Activated T-helper 1 cell treated with anti-CD3 and anti-CD28 coated beads, Interleukin-12 subunit alpha, Interleukin-12 subunit beta, Interleukin-2, Interleukin-4 antibody, amounts not matched to agents 30 ng/mL and 10 ng/mL and 1 ng/mL, durations not matched to agents 14 hours and 24 hours and 36 hours (primary cell): ENCODE data around the gene HNRNPL. TPM values are rescaled to one million over a fixed set of nuclear protein-coding genes. Genes with fewer than 3 reads are reported as not detected.
"Not testable (repeated sequence)": the region's sequence is repeated elsewhere in the genome, so short reads cannot be mapped to it uniquely, and the experiment has no call there.

Experiments
- DNase-seq: peaks from one replicate; pipeline ENCODE4 v3.0.0; 2021; ENCODE audit warnings: low spot score
- H3K27ac Mint-ChIP-seq: one replicate; pipeline ENCODE4 v1.8.0; 2021; ENCODE audit warnings: mild to moderate bottlenecking, mixed read lengths
- H3K27me3 Mint-ChIP-seq: one replicate; pipeline ENCODE4 v1.8.0; 2022; ENCODE audit warnings: mild to moderate bottlenecking, moderate library complexity, mixed read lengths; ENCODE audit not compliant: insufficient read depth
- H3K36me3 Mint-ChIP-seq: one replicate; pipeline ENCODE4 v1.8.0; 2021; ENCODE audit warnings: low read depth, mixed read lengths
- H3K4me1 Mint-ChIP-seq: one replicate; pipeline ENCODE4 v1.8.0; 2021; ENCODE audit warnings: low read depth, mixed read lengths
- H3K4me3 Mint-ChIP-seq: one replicate; pipeline ENCODE4 v1.8.0; 2021; ENCODE audit warnings: mild to moderate bottlenecking, moderate library complexity, mixed read lengths
- H3K9me3 Mint-ChIP-seq: one replicate; pipeline ENCODE4 v1.8.0; 2021; ENCODE audit warnings: mixed read lengths
- intact Hi-C: fragments of 100-400 bp; cut with micrococcal nuclease; formaldehyde crosslinking; loops from one replicate; pipeline ENCODE4 v1.15.1; 2024
- total RNA-seq: library from RNA; stranded (reverse); gene quantifications from 2 replicates; pipeline ENCODE4 v1.2.3, GENCODE V29; 2022

Gene HNRNPL
- total RNA-seq, 1 donor from 2014 or later = 659 TPM

DNA sequence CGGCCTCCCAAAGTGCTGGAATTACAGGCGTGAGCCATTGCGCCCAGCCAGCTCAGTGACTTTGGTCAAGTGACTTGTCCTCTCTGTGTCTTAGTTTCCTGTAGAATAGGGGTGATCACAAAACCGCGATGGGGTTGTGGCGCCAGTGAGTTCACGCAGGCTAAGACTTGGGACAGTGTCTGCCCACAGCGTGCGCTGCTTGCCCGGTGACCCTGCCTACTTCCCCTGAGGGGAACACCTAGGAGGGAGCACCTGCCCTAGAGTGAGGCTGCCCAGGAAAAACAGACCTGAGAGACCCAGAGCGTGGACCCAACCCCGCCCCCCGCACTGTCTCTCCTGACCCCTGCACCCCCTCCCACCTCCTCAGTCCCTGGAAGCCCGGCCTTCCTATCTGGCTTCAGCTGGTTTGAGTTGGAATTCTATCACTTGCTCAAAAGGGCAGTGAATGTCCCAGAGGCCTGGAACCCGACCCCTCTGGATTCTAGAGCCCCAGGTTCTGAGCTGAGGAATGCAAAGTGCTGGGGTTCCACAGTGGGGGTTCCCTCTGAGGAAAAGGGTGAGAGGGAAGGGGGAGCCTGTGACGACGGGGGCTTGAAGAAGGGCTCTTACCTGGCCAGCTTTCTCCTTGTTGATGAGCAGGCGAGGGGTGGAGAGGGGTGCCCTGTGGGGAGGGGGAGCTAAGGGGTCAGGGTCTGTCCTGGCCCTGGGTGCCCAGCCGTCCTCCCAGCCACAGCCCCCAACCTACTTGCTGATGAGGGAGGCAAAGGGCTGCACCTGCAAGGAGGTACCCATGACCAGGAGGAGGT is 30.5 kb upstream of the HNRNPL start:
- intact Hi-C loops = no loop called here
- Mint-ChIP-seq H3K4me3 (no peak overlapping the region), H3K27ac (no peak overlapping the region), H3K27me3 (no peaks in the 10 kb centered on the region), H3K36me3 (peaks cover 10% of the 10 kb centered on the region), H3K9me3 (no peaks in the 10 kb centered on the region), H3K4me1 (peaks cover 33% of the 10 kb centered on the region)
- DNase-seq = no peak

DNA sequence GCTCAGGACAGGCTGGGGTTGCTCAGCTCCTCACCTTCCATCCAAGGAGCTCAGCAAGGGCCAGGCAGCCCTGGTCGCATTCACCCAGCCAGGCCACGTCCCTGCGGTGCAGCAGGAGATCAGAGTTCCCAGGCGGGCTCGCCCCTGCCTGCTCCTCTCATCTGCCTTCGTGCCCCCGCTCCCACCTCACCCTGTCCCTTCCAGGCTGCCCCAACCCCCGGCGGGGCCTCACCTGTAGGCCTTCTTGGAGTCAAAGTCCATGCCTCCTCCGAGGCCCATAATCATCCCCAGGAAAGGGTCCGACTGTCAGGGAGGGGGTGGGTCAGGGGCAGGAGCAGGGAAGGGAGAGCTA is 29.6 kb upstream of the HNRNPL start:
- no peak overlapping the region for H3K4me3 Mint-ChIP-seq
- H3K4me1 Mint-ChIP-seq = peaks cover 33% of the 10 kb centered on the region
- H3K27ac Mint-ChIP-seq = no peak overlapping the region
- intact Hi-C loops = no loop called here
- H3K27me3 Mint-ChIP-seq = no peaks in the 10 kb centered on the region
- peaks cover 12% of the 10 kb centered on the region for H3K36me3 Mint-ChIP-seq
- H3K9me3 Mint-ChIP-seq = no peaks in the 10 kb centered on the region
- DNase-seq = no peak

DNA sequence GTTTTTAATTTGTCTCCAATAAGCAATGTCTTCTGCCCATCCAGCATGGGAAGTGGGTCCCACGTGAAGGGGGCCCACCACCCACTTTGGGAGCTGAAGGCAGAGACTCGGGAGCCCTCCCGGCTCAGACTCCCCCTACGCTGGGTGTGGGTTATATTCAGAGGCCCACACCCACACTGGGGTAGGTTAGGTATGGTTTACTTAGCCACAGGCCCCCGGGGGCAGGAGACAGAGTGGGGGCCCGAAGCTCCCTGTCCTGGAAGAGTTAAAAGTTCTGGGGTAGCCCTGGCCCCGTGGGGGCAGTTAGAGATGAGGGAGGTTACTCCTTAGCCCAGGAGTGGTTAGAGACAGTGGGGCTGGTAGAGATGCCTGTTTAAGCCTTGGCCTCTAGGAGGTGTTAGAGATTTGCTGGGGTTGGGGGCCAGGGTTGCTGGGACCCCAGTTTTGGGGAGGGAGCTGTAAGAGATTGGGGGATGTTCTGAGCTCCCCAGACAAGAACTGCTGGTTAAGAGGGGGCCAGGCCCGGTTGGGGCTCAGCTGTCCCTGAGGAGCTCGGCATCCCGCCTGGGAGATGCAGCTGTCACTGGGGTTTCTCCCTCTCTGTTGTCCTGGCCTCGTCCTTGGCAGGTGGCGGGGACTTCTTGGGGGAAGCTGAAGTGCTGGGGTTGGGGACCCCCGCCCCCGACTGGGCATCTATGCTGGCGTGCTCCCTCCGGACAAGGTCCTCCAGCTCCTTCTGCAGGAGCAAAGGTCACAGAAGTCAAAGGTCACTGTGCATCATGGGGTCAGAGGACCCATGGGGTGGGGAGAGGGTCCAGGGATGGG is 29.0 kb upstream of the HNRNPL start:
- no peak for DNase-seq
- Mint-ChIP-seq H3K27me3 (no peaks in the 10 kb centered on the region), H3K36me3 (peaks cover 12% of the 10 kb centered on the region), H3K9me3 (no peaks in the 10 kb centered on the region), H3K27ac (peak overlapping the region; percentile 96), H3K4me3 (peak overlapping the region; percentile 95), H3K4me1 (peaks cover 33% of the 10 kb centered on the region)
- intact Hi-C loops = loop anchor here (1.0 kb wide), 3 partner anchors 9 to 52 kb away; partner anchors contain the start of genes MRPS12, NFKBIB, SARS2 and SIRT2

DNA sequence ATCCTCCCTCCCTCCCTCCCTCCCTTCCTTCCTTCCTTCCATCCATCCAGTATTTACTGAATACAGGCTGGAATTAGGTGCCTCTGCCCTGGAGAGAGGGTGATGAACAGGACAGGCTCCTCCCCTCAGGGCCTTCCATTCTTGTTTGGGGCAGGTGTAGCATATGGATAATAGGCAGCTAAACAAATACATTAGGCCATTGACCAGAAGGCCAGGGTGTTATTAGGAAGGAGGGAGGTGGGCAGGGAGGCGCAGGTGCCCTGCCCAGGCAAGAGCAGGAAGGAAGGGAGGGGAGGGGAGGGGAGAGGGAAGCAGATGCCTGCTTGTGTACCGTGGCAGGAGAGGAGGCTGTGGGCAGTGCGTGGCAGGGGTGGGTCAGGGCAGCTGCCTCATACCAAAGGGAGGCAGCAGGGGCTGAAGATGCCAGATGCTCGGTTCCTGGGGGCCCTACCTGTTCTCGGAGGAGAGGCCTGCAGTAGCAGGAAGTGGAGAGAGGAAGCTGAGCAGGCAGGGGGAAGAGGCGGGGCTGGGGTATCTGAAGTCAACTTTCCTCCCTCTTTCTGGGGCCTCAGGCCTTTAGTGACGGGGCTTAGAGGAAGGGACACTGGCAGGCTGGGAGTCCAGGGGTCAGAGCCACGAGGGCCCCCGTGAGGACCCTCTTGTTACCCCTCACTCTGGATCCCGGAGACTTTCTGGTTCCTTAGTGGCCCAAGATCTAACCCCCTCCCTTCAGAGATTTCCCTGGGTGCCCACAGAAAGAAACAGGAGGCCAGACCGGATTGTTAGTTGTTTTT is 28.2 kb upstream of the HNRNPL start, which contains the start of gene RINL:
Gene RINL (minus strand): TSS at position 495 of the 794 bp plus-strand sequence. CDS start 1,533 bp downstream, outside the sequence.
- H3K9me3 Mint-ChIP-seq = no peaks in the 10 kb centered on the region
- peak; percentile 58 for DNase-seq
- peak within 1 kb of the TSS; percentile 96 for H3K27ac Mint-ChIP-seq
- peaks cover 9% of the 10 kb centered on the region for H3K36me3 Mint-ChIP-seq
- H3K4me3 Mint-ChIP-seq = peak within 1 kb of the TSS; percentile 95
- peaks cover 32% of the 10 kb centered on the region for H3K4me1 Mint-ChIP-seq
- intact Hi-C loops = loop anchor here (1.0 kb wide), 3 partner anchors 9 to 52 kb away; partner anchors contain the start of genes MRPS12, NFKBIB, SARS2 and SIRT2
- no peaks in the 10 kb centered on the region for H3K27me3 Mint-ChIP-seq

DNA sequence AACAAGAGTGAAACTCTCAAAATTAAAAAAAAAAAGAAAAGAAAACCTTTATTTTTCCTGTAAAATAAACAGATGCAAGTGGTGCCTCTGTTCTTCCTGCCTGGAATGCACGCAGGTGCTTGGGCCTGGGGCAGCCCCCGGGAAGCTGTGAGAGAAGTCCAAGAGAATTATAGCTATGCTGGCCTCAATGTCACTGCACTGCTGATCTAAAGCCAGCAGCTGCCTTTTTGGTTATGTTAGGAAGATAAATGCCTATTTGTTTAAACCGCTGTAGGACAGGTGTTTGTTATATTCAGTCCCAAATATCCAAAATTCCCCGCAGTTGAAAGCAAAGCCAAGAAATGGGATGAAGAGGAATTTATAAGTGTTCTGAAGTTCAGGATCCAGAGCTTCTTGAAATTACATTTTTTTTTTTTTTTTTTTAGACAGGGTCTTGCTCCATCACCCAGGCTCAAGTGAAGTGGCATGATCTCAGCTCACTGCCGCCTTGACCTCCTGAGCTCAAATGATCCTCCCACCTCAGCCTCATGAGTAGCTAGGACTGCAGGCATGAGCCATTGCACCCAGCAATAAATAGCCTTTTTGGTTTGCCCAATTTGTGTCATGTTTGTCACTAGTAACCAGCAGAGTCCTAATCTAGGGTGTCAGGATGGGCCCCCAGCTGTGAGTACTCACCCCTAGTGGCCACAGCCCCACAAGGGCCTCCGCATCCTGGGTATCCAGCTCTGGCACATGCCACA is 26.0 kb upstream of the HNRNPL start:
- Mint-ChIP-seq H3K27me3 (no peaks in the 10 kb centered on the region), H3K4me1 (peaks cover 34% of the 10 kb centered on the region), H3K9me3 (no peaks in the 10 kb centered on the region), H3K27ac (peak overlapping the region; percentile 63), H3K4me3 (no peak overlapping the region), H3K36me3 (peaks cover 7% of the 10 kb centered on the region)
- no peak for DNase-seq
- intact Hi-C loops = no loop called here

DNA sequence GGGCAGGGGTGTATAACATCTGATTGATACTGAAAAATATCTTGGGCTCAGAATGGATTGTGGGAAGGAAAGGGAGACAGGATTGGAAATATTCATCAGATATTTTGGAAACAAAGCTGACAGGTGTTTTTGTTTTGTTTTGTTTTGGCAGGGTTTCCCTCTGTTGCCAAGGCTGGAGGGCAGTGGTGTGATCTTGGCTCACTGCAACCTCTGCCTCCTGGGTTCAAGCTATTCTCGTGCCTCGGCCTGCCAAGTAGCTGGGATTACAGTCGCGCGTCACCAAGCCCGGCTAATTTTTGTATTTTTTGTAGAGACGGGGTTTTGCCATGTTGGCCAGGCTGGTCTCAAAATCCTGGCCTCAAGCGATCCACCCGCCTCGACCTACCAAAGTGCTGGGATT is 23.6 kb upstream of the HNRNPL start:
- H3K27me3 Mint-ChIP-seq, H3K9me3 Mint-ChIP-seq, DNase-seq, intact Hi-C loops, H3K4me3 Mint-ChIP-seq: not testable (repeated sequence)
- Mint-ChIP-seq H3K27ac (peak overlapping the region; percentile 59), H3K36me3 (peaks cover 16% of the 10 kb centered on the region), H3K4me1 (peaks cover 52% of the 10 kb centered on the region)

DNA sequence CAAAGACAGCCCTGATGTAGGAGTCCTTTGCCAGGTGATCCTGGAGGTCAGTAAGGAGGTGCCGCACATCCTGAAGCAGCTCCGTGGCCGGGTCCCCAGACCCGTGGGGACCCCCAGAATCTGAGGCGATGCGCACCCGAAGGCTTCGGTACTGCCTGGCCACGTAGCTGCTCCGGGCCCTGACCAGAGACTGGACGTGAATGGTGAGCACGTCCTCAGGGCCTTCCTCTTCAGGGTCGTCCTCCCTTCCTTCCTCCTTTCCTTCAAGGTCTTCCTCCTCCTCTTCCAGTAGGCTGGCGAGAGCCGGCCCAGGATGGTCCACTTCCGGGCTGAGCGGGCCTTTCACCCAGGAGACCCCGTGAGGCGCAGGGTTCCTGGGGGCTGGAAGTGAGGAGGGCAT is 20.8 kb upstream of the HNRNPL start:
- no peaks in the 10 kb centered on the region for H3K27me3 Mint-ChIP-seq
- no peaks in the 10 kb centered on the region for H3K9me3 Mint-ChIP-seq
- intact Hi-C loops = no loop called here
- peaks cover 36% of the 10 kb centered on the region for H3K4me1 Mint-ChIP-seq
- DNase-seq = no peak
- H3K36me3 Mint-ChIP-seq = peaks cover 20% of the 10 kb centered on the region
- peak overlapping the region; percentile 70 for H3K27ac Mint-ChIP-seq
- peak overlapping the region; percentile 80 for H3K4me3 Mint-ChIP-seq

DNA sequence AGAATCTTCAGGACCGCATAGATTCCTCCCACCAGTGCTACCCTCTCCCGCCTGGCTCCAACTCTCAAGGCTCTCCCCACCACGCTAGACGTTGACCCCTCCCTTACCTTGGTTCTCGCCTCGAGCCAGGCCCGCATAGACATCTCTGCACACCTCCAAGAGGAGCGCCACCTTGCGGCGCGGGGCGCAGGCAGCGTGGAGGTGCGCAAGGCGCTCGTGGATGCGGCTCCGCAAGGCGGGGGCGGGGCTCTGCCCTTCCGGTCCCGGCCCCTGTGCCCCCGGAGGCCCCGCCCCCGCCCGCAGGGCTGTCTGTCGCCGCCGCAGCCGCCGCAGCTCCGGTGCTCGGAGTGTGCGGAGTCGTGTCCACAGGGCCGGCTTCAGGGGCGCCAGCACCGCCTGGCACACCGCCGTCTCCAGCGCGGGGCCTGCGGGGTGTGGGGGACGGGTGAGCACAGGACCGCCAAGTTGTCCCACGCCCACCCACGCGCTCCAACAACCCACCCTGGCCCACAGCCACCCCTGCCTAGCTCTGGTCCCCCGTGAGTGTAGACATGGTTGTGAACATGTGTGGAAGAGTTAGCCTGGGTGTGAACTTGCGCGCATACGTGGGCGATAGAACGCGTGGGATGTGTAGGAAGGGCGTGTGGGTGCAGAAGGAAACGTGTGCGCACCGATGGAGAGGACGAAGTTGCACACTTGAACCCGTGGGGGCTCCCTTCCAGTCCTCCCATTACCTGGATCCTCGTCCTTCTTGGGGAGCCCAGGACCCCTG is 20.2 kb upstream of the HNRNPL start:
- peaks cover 20% of the 10 kb centered on the region for H3K36me3 Mint-ChIP-seq
- no peaks in the 10 kb centered on the region for H3K9me3 Mint-ChIP-seq
- no peaks in the 10 kb centered on the region for H3K27me3 Mint-ChIP-seq
- H3K27ac Mint-ChIP-seq = peak overlapping the region; percentile 87
- H3K4me3 Mint-ChIP-seq = peak overlapping the region; percentile 86
- H3K4me1 Mint-ChIP-seq = peaks cover 42% of the 10 kb centered on the region
- peak; percentile 92 for DNase-seq
- intact Hi-C loops = loop anchor here (1.0 kb wide), 2 partner anchors 8 to 18 kb away; partner anchors contain the start of gene RINL

DNA sequence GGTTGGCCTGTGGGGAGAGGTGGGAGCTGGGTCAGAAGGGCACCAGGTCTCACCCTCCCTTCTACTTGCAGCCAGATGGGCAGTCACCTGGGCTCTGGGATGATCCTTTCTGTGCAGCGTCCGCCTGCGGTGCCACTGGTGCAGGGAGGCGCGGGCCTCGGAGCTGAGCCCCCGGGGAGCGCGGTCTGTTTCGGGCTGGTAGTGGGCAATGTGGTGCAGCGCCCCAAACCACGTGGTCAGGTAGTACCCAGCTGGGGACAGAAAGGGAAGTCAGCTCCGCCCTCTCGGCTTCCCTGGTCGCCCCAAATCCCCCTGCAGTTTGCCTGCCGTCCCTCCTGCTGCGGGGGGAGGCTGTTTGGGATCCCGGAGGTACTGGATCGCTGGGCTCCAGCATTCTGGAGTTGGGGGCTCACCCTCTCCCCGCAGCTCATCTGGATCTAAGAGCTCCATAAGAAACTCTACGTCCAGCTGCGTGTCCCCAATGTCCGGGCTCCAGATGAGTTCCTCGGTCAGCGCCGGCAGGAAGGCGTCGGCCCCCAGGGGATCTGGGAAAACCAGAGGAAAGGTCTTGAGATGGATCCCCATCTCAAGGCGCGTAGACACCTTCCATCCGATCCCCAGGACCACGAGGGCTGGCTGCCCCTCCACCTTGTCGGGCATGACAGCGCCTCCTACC is 19.5 kb upstream of the HNRNPL start:
- H3K4me3 Mint-ChIP-seq = peak overlapping the region; percentile 86
- DNase-seq = no peak
- intact Hi-C loops = loop anchor here (1.0 kb wide), 2 partner anchors 9 to 17 kb away; partner anchors contain the start of gene RINL

DNA sequence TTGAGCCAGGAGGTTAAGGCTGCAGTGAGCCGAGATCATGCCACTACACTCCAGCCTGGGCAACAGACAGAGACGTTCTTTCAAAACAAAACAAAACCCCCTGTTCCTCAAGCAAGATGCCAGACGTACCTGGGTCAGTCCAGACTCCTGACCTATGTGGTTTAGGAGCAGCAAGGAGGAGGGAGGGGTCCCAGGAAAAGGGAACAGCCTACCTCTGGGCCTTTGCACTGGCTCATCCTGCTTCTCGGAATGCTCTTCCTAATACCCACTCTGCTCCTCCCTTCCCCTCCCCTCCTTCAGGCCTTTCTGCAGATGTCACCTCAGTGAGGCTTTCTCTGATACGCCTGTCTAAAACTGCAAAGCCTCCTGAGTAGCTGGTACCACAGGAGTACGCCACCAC is 18.8 kb upstream of the HNRNPL start:
- intact Hi-C loops = no loop called here
- Mint-ChIP-seq H3K27me3 (no peaks in the 10 kb centered on the region), H3K9me3 (no peaks in the 10 kb centered on the region), H3K36me3 (peaks cover 18% of the 10 kb centered on the region), H3K27ac (no peak overlapping the region), H3K4me1 (peaks cover 51% of the 10 kb centered on the region), H3K4me3 (peak overlapping the region; percentile 86)
- DNase-seq = no peak

More for the DNA sequence above, 19.5 kb upstream of the HNRNPL start:
- Mint-ChIP-seq H3K36me3 (peaks cover 18% of the 10 kb centered on the region), H3K27me3 (no peaks in the 10 kb centered on the region), H3K4me1 (peaks cover 49% of the 10 kb centered on the region), H3K27ac (peak overlapping the region; percentile 87), H3K9me3 (no peaks in the 10 kb centered on the region)

DNA sequence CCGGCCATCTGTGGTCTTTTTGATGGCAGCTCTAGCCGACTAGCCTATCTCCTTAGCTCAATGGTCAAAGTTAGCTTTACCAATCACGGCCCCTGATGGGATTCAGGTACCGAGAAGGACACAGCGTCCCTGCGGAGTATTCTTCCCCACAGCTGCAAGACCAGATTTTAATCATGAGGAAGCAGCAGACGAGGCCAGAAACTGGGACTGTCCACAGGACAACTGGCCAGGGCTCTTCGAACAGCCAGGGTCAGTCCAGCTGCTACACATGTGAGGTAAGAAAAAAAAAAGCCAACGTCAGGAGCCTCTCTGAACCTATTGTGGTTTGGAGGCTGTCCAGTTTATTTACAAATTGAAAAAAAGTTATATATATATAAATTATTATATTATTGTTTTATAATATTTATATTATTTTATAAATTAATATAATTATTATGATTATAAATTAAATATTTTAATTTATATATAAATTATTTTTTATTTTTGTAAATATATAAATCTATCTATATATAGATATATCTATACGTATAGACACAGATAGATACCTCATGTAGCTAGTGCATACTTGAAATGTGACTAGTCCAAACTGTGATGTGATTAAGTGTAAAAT is 17.5 kb upstream of the HNRNPL start:
- H3K36me3 Mint-ChIP-seq = peaks cover 13% of the 10 kb centered on the region
- H3K27me3 Mint-ChIP-seq = no peaks in the 10 kb centered on the region
- intact Hi-C loops = no loop called here
- no peak for DNase-seq
- no peak overlapping the region for H3K27ac Mint-ChIP-seq
- no peak overlapping the region for H3K4me3 Mint-ChIP-seq
- H3K4me1 Mint-ChIP-seq = peaks cover 50% of the 10 kb centered on the region
- no peaks in the 10 kb centered on the region for H3K9me3 Mint-ChIP-seq
